HG03196 (cell line): ENCODE data around the gene CDK2.
A peak's percentile ranks its signal among the peaks of the same experiment; 100 is the strongest.

ENCODE experiments used
- ATAC-seq: cut with Tn5 transposase; IDR thresholded peaks from one replicate; pipeline ENCODE4 v1.9.1; 2021; ENCODE audit not compliant: unreplicated experiment

CDK2 gene

GRCh38 chr12:55937981-55938380 is 28.6 kb upstream of the CDK2 start:
- no peak for ATAC-seq

- no peak for ATAC-seq
Measured at GRCh38 chr12:55938826-55939501, 27.7 kb upstream of the CDK2 start.

GRCh38 chr12:55940065-55940732 is 26.4 kb upstream of the CDK2 start:
- ATAC-seq, result peak; percentile 82

- ATAC-seq, result no peak
Measured at GRCh38 chr12:55942055-55942454, 24.6 kb upstream of the CDK2 start.

GRCh38 chr12:55942577-55943136 is 24.0 kb upstream of the CDK2 start:
- ATAC-seq, result no peak

GRCh38 chr12:55946553-55946952 is 20.1 kb upstream of the CDK2 start:
- ATAC-seq, result no peak

GRCh38 chr12:55955344-55955743 is 11.3 kb upstream of the CDK2 start:
- no peak for ATAC-seq

- ATAC-seq, result no peak
Measured at GRCh38 chr12:55955800-55956508, 10.7 kb upstream of the CDK2 start.

GRCh38 chr12:55957106-55957859 is 9.3 kb upstream of the CDK2 start:
- no peak for ATAC-seq

GRCh38 chr12:55963760-55964159 is 2.9 kb upstream of the CDK2 start:
- ATAC-seq, result no peak

GRCh38 chr12:55965240-55965639 is 1.4 kb upstream of the CDK2 start:
- ATAC-seq, result no peak

GRCh38 chr12:55965941-55966407 is 656 bp upstream of the CDK2 start, which contains the start of gene PMEL:
Gene PMEL (minus strand): TSS chr12:55966042. CDS start chr12:55966011, 31 bp downstream.
- no peak for ATAC-seq

- ATAC-seq, result no peak
Measured at GRCh38 chr12:55969356-55969755, 2.7 kb downstream of the CDK2 start.

- no peak for ATAC-seq
Measured at GRCh38 chr12:55970775-55971174, 4.1 kb downstream of the CDK2 start.

GRCh38 chr12:55972042-55972441 is 5.4 kb downstream of the CDK2 start:
- no peak for ATAC-seq

- ATAC-seq, result no peak
Measured at GRCh38 chr12:55972456-55972855, 5.8 kb downstream of the CDK2 start.

GRCh38 chr12:55972911-55973598 is 6.4 kb downstream of the CDK2 start:
- no peak for ATAC-seq

GRCh38 chr12:55973599-55974307 is 7.1 kb downstream of the CDK2 start, which contains the start of gene RAB5B:
Gene RAB5B (plus strand): TSS chr12:55974078. CDS start chr12:55986961, 12,883 bp downstream.
- ATAC-seq, result peak; percentile 93

GRCh38 chr12:55974308-55974730 is 7.7 kb downstream of the CDK2 start:
- peak; percentile 7 for ATAC-seq
